ENCODE results near the gene CPSF7. TPM values are rescaled to one million over a fixed set of nuclear protein-coding genes. Genes with fewer than 3 reads are reported as not detected.

The CPSF7 gene
- total RNA-seq, 1 experiment from 2014 or later = 99.9 TPM

DNA sequence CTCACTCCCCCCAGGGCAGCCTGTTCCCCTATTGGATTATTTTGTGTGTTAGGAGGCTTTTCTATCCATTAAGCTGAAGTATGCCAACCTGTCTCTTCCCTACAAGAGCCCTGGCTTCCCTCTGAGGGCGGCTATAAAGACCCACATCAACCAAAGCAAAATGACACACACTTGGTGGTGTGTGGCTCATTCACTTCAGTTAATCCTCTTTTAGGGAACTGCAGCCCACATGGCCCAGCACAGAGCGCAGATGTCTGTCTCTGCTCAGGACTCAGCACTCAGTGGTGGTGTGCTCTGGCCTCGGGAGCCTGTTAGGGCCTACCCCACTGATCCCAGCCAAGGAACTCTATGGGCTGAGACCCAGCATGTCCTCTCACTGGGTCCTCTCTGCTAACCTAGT, 46.6 kb upstream of the CPSF7 start:
- H3K27me3 Mint-ChIP-seq (ENCODE audit: insufficient read depth, unreplicated experiment) = no peaks in the 10 kb centered on the region
- POLR2A ChIA-PET = no interaction called here
- no peak for DNase-seq (ENCODE audit: unreplicated experiment)
- TF ChIP-seq, protein P1, sequence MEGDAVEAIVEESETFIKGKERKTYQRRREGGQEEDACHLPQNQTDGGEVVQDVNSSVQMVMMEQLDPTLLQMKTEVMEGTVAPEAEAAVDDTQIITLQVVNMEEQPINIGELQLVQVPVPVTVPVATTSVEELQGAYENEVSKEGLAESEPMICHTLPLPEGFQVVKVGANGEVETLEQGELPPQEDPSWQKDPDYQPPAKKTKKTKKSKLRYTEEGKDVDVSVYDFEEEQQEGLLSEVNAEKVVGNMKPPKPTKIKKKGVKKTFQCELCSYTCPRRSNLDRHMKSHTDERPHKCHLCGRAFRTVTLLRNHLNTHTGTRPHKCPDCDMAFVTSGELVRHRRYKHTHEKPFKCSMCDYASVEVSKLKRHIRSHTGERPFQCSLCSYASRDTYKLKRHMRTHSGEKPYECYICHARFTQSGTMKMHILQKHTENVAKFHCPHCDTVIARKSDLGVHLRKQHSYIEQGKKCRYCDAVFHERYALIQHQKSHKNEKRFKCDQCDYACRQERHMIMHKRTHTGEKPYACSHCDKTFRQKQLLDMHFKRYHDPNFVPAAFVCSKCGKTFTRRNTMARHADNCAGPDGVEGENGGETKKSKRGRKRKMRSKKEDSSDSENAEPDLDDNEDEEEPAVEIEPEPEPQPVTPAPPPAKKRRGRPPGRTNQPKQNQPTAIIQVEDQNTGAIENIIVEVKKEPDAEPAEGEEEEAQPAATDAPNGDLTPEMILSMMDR (IDR thresholded peaks at IDR 0.05; ENCODE audit: unreplicated experiment) = no peak
- H3K4me1 Mint-ChIP-seq (ENCODE audit: insufficient read depth, unreplicated experiment) = peaks cover 9% of the 10 kb centered on the region
- intact Hi-C loops (cut with micrococcal nuclease) = no loop called here
- no TSS peak for BruUV-seq (replicated peaks)
- no peak overlapping the region for H3K4me3 Mint-ChIP-seq (ENCODE audit: unreplicated experiment)
- H3K36me3 Mint-ChIP-seq (ENCODE audit: insufficient read depth, unreplicated experiment) = peaks cover 23% of the 10 kb centered on the region
- H3K27ac Mint-ChIP-seq (ENCODE audit: low read depth, unreplicated experiment) = no peak overlapping the region
- H3K9me3 Mint-ChIP-seq (ENCODE audit: unreplicated experiment) = no peaks in the 10 kb centered on the region
- CTCF ChIA-PET = interaction anchor here (0.6 to 9.0 kb wide), 23 partner anchors 10 to 252 kb away, joined by 3 to 142 read pairs (median 4); no protein-coding TSS in a partner anchor

DNA sequence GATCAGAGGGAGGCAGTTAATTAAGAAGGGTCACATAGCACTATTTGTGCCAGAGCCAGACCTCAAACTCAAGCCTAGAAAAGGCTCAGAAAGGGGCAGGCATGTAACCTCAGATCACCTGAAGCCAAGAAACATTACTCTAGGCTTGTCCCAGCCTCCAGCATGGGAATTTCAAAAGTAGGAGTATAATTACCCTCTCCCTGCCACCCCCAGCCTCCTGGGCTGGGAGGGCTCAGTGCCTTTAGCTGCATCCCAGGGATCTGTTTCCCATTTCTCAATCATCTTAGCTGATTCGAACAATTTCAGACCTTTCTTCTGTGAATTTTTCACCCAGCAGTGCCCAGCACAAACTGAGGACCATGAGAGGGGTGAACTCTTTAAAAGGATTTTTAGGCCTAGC, 45.7 kb upstream of the CPSF7 start:
- peaks cover 30% of the 10 kb centered on the region for H3K36me3 Mint-ChIP-seq (ENCODE audit: insufficient read depth, unreplicated experiment)
- BruUV-seq (replicated peaks) = no TSS peak
- TF ChIP-seq, protein P1 (IDR thresholded peaks at IDR 0.05; ENCODE audit: unreplicated experiment) = no peak
- DNase-seq (ENCODE audit: unreplicated experiment) = no peak
- H3K27me3 Mint-ChIP-seq (ENCODE audit: insufficient read depth, unreplicated experiment) = no peaks in the 10 kb centered on the region
- ChIA-PET CTCF (interaction anchor here (0.5 to 9.0 kb wide), 13 partner anchors 9 to 605 kb away, joined by 3 to 142 read pairs (median 5); no protein-coding TSS in a partner anchor), POLR2A (no interaction called here)
- H3K27ac Mint-ChIP-seq (ENCODE audit: low read depth, unreplicated experiment) = no peak overlapping the region
- H3K9me3 Mint-ChIP-seq (ENCODE audit: unreplicated experiment) = no peaks in the 10 kb centered on the region
- H3K4me3 Mint-ChIP-seq (ENCODE audit: unreplicated experiment) = no peak overlapping the region
- intact Hi-C loops (cut with micrococcal nuclease) = no loop called here
- peaks cover 9% of the 10 kb centered on the region for H3K4me1 Mint-ChIP-seq (ENCODE audit: insufficient read depth, unreplicated experiment)

DNA sequence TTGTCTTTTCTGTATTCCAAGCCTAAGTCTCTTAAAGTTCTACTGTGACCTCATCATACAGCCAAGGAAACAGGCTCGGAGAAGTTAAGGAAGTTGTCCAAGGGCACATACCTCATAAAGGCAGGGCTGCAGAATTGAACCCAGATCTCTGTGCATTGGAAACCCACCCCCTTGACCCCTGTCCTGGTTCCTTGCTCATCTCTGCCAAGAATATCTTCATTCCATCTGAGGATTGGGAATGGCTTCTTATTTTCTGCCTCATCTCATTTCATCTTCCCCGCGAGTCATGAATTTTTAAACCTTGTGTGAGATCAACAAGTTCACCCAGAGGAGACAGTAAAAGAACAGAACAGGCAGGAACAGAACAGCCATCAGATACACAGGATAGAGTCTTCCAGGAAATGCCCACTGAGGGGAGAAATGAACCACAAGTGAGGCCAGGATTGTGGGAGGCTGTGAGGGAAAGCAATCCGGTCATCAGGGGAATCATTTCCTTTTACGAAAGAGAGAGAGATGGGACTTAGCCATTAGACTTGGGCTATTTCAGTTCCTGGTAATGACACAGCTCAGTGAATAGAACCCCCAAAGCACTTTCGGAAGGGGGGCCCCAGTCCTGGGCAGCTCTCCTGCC, 44.4 kb upstream of the CPSF7 start:
- BruUV-seq (replicated peaks) = no TSS peak

DNA sequence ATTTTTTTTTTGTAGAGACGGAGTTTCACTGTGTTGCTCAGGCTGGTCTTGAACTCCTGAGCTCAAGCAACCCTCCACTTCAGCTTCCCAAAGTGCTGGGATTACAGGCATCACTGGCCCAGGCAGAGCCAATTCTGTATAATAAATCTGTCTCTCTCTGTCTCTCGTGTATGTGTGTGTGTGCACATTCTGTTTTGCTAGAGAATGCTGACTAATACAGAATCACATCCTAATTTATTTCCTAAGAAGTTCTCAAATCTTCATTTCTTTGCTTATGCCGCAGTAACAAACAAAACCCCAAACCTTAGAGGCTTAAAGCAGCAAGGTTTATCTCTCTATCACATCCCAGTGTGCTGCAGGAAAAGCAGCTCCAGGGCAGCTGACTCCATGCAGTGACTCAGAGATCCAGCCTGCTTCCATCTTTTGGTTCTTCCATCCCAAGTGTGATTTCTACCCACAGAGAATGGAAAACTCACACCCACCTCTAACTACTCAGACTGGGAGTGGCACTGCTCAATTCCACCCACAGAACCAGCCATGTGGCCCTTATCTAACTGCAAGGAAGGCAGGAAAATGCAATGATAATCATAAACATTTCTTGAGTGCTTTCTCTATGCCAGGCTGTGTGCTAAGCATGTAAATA, 43.7 kb upstream of the CPSF7 start:
- peaks cover 41% of the 10 kb centered on the region for H3K36me3 Mint-ChIP-seq (ENCODE audit: insufficient read depth, unreplicated experiment)
- TF ChIP-seq, protein P1 (IDR thresholded peaks at IDR 0.05; ENCODE audit: unreplicated experiment) = no peak
- H3K27ac Mint-ChIP-seq (ENCODE audit: low read depth, unreplicated experiment) = no peak overlapping the region
- no peaks in the 10 kb centered on the region for H3K27me3 Mint-ChIP-seq (ENCODE audit: insufficient read depth, unreplicated experiment)
- BruUV-seq (replicated peaks) = no TSS peak
- DNase-seq (ENCODE audit: unreplicated experiment) = no peak
- H3K4me3 Mint-ChIP-seq (ENCODE audit: unreplicated experiment) = no peak overlapping the region
- no peaks in the 10 kb centered on the region for H3K9me3 Mint-ChIP-seq (ENCODE audit: unreplicated experiment)
- intact Hi-C loops (cut with micrococcal nuclease) = no loop called here
- ChIA-PET CTCF (interaction anchor here (0.6 to 7.3 kb wide), 5 partner anchors 27 to 166 kb away, joined by 3 to 80 read pairs (median 3); no protein-coding TSS in a partner anchor), POLR2A (no interaction called here)
- peaks cover 9% of the 10 kb centered on the region for H3K4me1 Mint-ChIP-seq (ENCODE audit: insufficient read depth, unreplicated experiment)

More for the DNA sequence above, 44.4 kb upstream of the CPSF7 start:
- H3K4me3 Mint-ChIP-seq (ENCODE audit: unreplicated experiment) = no peak overlapping the region
- H3K27me3 Mint-ChIP-seq (ENCODE audit: insufficient read depth, unreplicated experiment) = no peaks in the 10 kb centered on the region
- H3K4me1 Mint-ChIP-seq (ENCODE audit: insufficient read depth, unreplicated experiment) = peaks cover 9% of the 10 kb centered on the region
- ChIA-PET POLR2A (no interaction called here), CTCF (interaction anchor here (0.6 to 9.0 kb wide), 7 partner anchors 10 to 163 kb away, joined by 3 to 142 read pairs (median 66); no protein-coding TSS in a partner anchor)
- intact Hi-C loops (cut with micrococcal nuclease) = no loop called here
- TF ChIP-seq, protein P1 (IDR thresholded peaks at IDR 0.05; ENCODE audit: unreplicated experiment) = no peak
- peaks cover 36% of the 10 kb centered on the region for H3K36me3 Mint-ChIP-seq (ENCODE audit: insufficient read depth, unreplicated experiment)
- H3K27ac Mint-ChIP-seq (ENCODE audit: low read depth, unreplicated experiment) = no peak overlapping the region
- no peak for DNase-seq (ENCODE audit: unreplicated experiment)
- no peaks in the 10 kb centered on the region for H3K9me3 Mint-ChIP-seq (ENCODE audit: unreplicated experiment)
